SK-N-SH (cell line): ENCODE results near the gene NRP2. TPM values are rescaled to one million over a fixed set of nuclear protein-coding genes. Genes with fewer than 3 reads are reported as not detected.

Experiments
- CTCF ChIA-PET: fragments of 300-600, 350-600 bp; formaldehyde crosslinking; extraction: SDS; loops from one replicate; lab custom pipeline; 2021; lab: Yijun Ruan, JAX
- POLR2A ChIA-PET: fragments of 350-600 bp; sonication (Branson Sonifier 250); formaldehyde crosslinking; extraction: SDS; loops from one replicate; lab custom pipeline; 2020; ENCODE audit warnings: antibody characterized with exemption, inconsistent platforms; lab: Yijun Ruan, JAX
- DNase-seq: peaks from one replicate; pipeline ENCODE4 v3.0.0; 2012
- H2AFZ ChIP-seq: fragments of 200-600 bp; sonication (generic); 2 replicates; pipeline ENCODE4 v1.8.1; 2016; ENCODE audit warnings: antibody characterized with exemption, mild to moderate bottlenecking, low read depth
- H3F3A ChIP-seq: fragments of 200-600 bp; sonication (generic); replicated peaks from 2 replicates; pipeline ENCODE3; 2016; ENCODE audit warnings: antibody characterized with exemption, mild to moderate bottlenecking; ENCODE audit not compliant: insufficient read depth
- H3K27ac ChIP-seq, 2 experiments: fragments of 200-500 bp in 1 of 2; fragments of 200-600 bp in 1 of 2; sonication (Bioruptor generic) in 1 of 2; sonication (generic), shearing (Covaris generic) in 1 of 2; 2 replicates each; pipeline versions ENCODE4 v1.5.1 to v1.6.1; 2014 to 2016; ENCODE audit warnings: low read depth in 2 of 2, inconsistent platforms in 1 of 2, low read length in 1 of 2, mild to moderate bottlenecking in 1 of 2, mixed read lengths in 1 of 2
- H3K27me3 ChIP-seq: fragments of 200-600 bp; sonication (generic), shearing (Covaris generic); 2 replicates; pipeline ENCODE4 v1.6.1; 2016; ENCODE audit warnings: mixed run types; ENCODE audit not compliant: insufficient read depth
- H3K36me3 ChIP-seq, 2 experiments: fragments of 200-500 bp in 1 of 2; fragments of 200-600 bp in 1 of 2; sonication (Bioruptor generic) in 1 of 2; sonication (generic) in 1 of 2; replicated peaks in 1 of 2; 2 replicates each; pipeline versions ENCODE3 to v1.5.1; 2014 to 2016; ENCODE audit warnings: low read length in 1 of 2, mild to moderate bottlenecking in 1 of 2; ENCODE audit not compliant: insufficient read depth in 2 of 2, control insufficient read depth in 1 of 2
- H3K4me1 ChIP-seq, 2 experiments: fragments of 200-500 bp in 1 of 2; fragments of 200-600 bp in 1 of 2; sonication (Bioruptor generic) in 1 of 2; sonication (generic), shearing (Covaris generic) in 1 of 2; 2 replicates each; pipeline versions ENCODE4 v1.5.1 to v1.6.1; 2014 to 2016; ENCODE audit warnings: low read depth in 1 of 2, low read length in 1 of 2, mixed run types in 1 of 2; ENCODE audit not compliant: insufficient read depth in 2 of 2, control insufficient read depth in 1 of 2
- H3K4me2 ChIP-seq: fragments of 200-600 bp; sonication (generic), shearing (Covaris generic); 2 replicates; pipeline ENCODE4 v1.6.1; 2017; ENCODE audit warnings: mixed run types
- H3K4me3 ChIP-seq, 2 experiments: fragments of 200-500 bp in 1 of 2; fragments of 200-600 bp in 1 of 2; sonication (Bioruptor generic) in 1 of 2; sonication (generic), shearing (Covaris generic) in 1 of 2; 2 replicates each; pipeline versions ENCODE4 v1.5.1 to v1.8.1; 2014 to 2016; ENCODE audit warnings: low read depth in 2 of 2, inconsistent platforms in 1 of 2, low read length in 1 of 2, mild to moderate bottlenecking in 1 of 2, mixed read lengths in 1 of 2, moderate library complexity in 1 of 2
- H3K79me2 ChIP-seq: fragments of 200-600 bp; sonication (generic); 2 replicates; pipeline ENCODE4 v1.8.1; 2017; ENCODE audit warnings: mild to moderate bottlenecking; ENCODE audit not compliant: insufficient read depth
- H3K9ac ChIP-seq: fragments of 200-600 bp; sonication (generic); 2 replicates; pipeline ENCODE4 v1.6.1; 2017; ENCODE audit warnings: mixed run types
- H3K9me2 ChIP-seq: fragments of 200-600 bp; sonication (generic); 2 replicates; pipeline ENCODE4 v1.6.1; 2017; ENCODE audit warnings: mixed run types
- H3K9me3 ChIP-seq: fragments of 200-600 bp; sonication (generic); 2 replicates; pipeline ENCODE4 v1.6.1; 2017; ENCODE audit warnings: mixed run types, mild to moderate bottlenecking, moderate library complexity
- H4K20me1 ChIP-seq: fragments of 200-600 bp; sonication (generic); 2 replicates; pipeline ENCODE4 v1.6.1; 2017; ENCODE audit warnings: mild to moderate bottlenecking, mixed run types; ENCODE audit not compliant: insufficient read depth
- CHD2 ChIP-seq: fragments of 150-350 bp; IDR thresholded peaks from 2 replicates; pipeline ENCODE4 v1.6.1; 2018; ENCODE audit warnings: low read length; ENCODE audit not compliant: partially characterized antibody
- EP300 ChIP-seq, 2 experiments: IDR thresholded peaks; 2 replicates each; pipeline versions ENCODE4 v1.4.0 to v1.6.1; 2012; ENCODE audit warnings: borderline replicate concordance in 1 of 2, low read depth in 1 of 2, low read length in 1 of 2
- FOSL2 ChIP-seq: IDR thresholded peaks from 2 replicates; pipeline ENCODE4 v1.4.0; 2012; ENCODE audit warnings: low read depth, mild to moderate bottlenecking, moderate library complexity, borderline replicate concordance
- FOXJ3 ChIP-seq: sonication (generic); formaldehyde crosslinking; IDR thresholded peaks from 2 replicates; pipeline ENCODE4 v1.5.1; 2020; ENCODE audit warnings: mild to moderate bottlenecking, missing genetic modification reagents
- GATA2 ChIP-seq: sonication (generic); formaldehyde crosslinking; IDR thresholded peaks from 2 replicates; pipeline ENCODE4 v1.5.0; 2020; ENCODE audit warnings: mild to moderate bottlenecking, missing genetic modification reagents
- JUND ChIP-seq: IDR thresholded peaks from 2 replicates; pipeline ENCODE4 v1.4.0; 2012
- PBX3 ChIP-seq: IDR thresholded peaks from 2 replicates; pipeline ENCODE4; 2012
- POLR2AphosphoS5 ChIP-seq: IDR thresholded peaks from 2 replicates; pipeline ENCODE4 v1.6.1; 2012; ENCODE audit warnings: low read depth, low read length
- RAD21 ChIP-seq: IDR thresholded peaks from 2 replicates; pipeline ENCODE4 v1.6.1; 2012; ENCODE audit warnings: mild to moderate bottlenecking, low read length
- RCOR1 ChIP-seq: fragments of 150-350 bp; IDR thresholded peaks from 2 replicates; pipeline ENCODE4 v1.6.1; 2017; ENCODE audit warnings: antibody characterized with exemption, low read length
- TCF12 ChIP-seq: IDR thresholded peaks from 2 replicates; pipeline ENCODE4 v1.4.0; 2012
- TEAD4 ChIP-seq: IDR thresholded peaks from 2 replicates; pipeline ENCODE4 v1.4.0; 2012; ENCODE audit warnings: mild to moderate bottlenecking, borderline replicate concordance; ENCODE audit not compliant: insufficient read depth
- WGBS: methylation state at CpG from one replicate; pipeline ENCODE4 v1.1.6; 2017; ENCODE audit warnings: low lambda C conversion rate; 5-methylcytosine and 5-hydroxymethylcytosine counted together
- polyA plus RNA-seq, 3 experiments: library from polyadenylated mRNA; depleted of rRNA; stranded (reverse); fragments of >200 nt; gene quantifications; 2 replicates each; pipeline ENCODE4 v1.2.3, GENCODE V29; 2012

NRP2 gene
- polyA plus RNA-seq, 1 of the 3 experiments (the other 2 are of a cell fraction), result 68.8 TPM

GRCh38 chr2:205745661-205746419 lies 63.5 kb downstream of the NRP2 start:
- CTCF ChIA-PET, result interaction anchor here (0.7 to 2.9 kb wide), 13 partner anchors 8 to 202 kb away, joined by 3 to 15 read pairs (median 3); no protein-coding TSS in a partner anchor
- H3K36me3 ChIP-seq, result peaks cover 34 to 57% of the 10 kb centered on the region in 2 experiments
- 64% methylated on average over 13 of the region's 14 CpGs for WGBS
- H3K4me3 ChIP-seq, result no peak overlapping the region; a peak in 1 of 4 replicates
- H3K9me3 ChIP-seq, result no peaks in the 10 kb centered on the region
- H3K79me2 ChIP-seq, result no peaks in the 10 kb centered on the region
- H3K27me3 ChIP-seq, result no peaks in the 10 kb centered on the region
- H3K4me1 ChIP-seq, result peaks cover 0 to 45% of the 10 kb centered on the region in 2 experiments; a peak in 1 of 4 replicates
- peak; percentile 85 for DNase-seq
- no peak overlapping the region for H2AFZ ChIP-seq
- H4K20me1 ChIP-seq, result no peaks in the 10 kb centered on the region
- H3K27ac ChIP-seq, result peak overlapping the region in 1 of 2 experiments; percentile 95; a peak in 2 of 4 replicates
- no peaks in the 10 kb centered on the region for H3F3A ChIP-seq
- no peak overlapping the region for H3K9ac ChIP-seq
- no peak overlapping the region for H3K4me2 ChIP-seq
- H3K9me2 ChIP-seq, result no peaks in the 10 kb centered on the region
- TF ChIP-seq CHD2 (peak; percentile 83), POLR2AphosphoS5 (peak; percentile 74), RAD21 (peak; percentile 12; the same call in 1 of the 2 replicates), PBX3 (no peak), TEAD4 (peak; percentile 54; the same call in 1 of the 2 replicates), RCOR1 (peak; percentile 97), JUND (no peak), EP300 (IDR thresholded peaks at IDR 0.05; ENCODE audit: borderline replicate concordance in 1 of 2, low read depth in 1 of 2, low read length in 1 of 2) (peak in 1 of 2 experiments; percentile 95; a peak in 2 of 4 replicates), TCF12 (peak; percentile 78), GATA2 (CRISPR knock-in tag) (peak; percentile 83), FOXJ3 (CRISPR knock-in tag) (0 out of 2 replicates have a peak, but pooled peaks have one; percentile 65)
- POLR2A ChIA-PET, result interaction anchor here (0.6 to 0.8 kb wide), 3 partner anchors 9 to 21 kb away, joined by 3 to 4 read pairs (median 4); no protein-coding TSS in a partner anchor

DNA sequence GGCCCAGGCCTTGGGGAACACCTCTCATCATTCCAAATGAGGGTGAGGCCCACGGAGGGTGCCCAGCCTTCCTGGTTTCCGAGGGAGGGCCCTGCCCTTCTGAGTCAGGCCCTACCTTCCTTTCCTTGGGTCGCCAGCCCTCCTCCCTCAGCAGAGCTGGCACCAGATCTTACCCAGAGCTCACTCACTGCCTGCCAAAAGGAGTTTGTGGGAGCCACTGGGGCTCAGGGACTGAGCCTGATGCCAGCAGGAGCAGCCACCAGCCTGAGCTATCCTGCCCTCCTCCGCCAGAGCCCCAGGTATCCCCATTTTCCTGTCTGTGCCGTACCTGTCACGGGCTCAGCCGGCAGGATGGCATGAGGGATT lies 64.1 kb downstream of the NRP2 start:
- Histone ChIP-seq H3K9ac (no peak overlapping the region), H3K79me2 (no peaks in the 10 kb centered on the region), H3K9me3 (no peaks in the 10 kb centered on the region), H3K36me3 (peaks cover 28 to 52% of the 10 kb centered on the region in 2 experiments), H3K4me2 (no peak overlapping the region), H3K27me3 (no peaks in the 10 kb centered on the region), H3K4me3 (no peak overlapping the region; a peak in 1 of 4 replicates), H2AFZ (no peak overlapping the region), H3F3A (no peaks in the 10 kb centered on the region), H3K27ac (peak overlapping the region in 1 of 2 experiments; percentile 95; a peak in 2 of 4 replicates), H3K9me2 (no peaks in the 10 kb centered on the region), H3K4me1 (peaks cover 0 to 45% of the 10 kb centered on the region in 2 experiments; a peak in 1 of 4 replicates)
- peak; percentile 71 for DNase-seq
- POLR2A ChIA-PET, result interaction anchor here (0.6 to 0.8 kb wide), 4 partner anchors 9 to 22 kb away, joined by 3 to 4 read pairs (median 4); no protein-coding TSS in a partner anchor
- 67% methylated on average over 3 of the region's 7 CpGs for WGBS
- TF ChIP-seq EP300 (IDR thresholded peaks at IDR 0.05; ENCODE audit: borderline replicate concordance in 1 of 2, low read depth in 1 of 2, low read length in 1 of 2) (0 out of 4 replicates have a peak, but pooled peaks of 1 of the 2 experiments have one; percentile 20), FOSL2 (no peak)
- TF ChIP-seq, all 33 proteins: peak for 1
- CTCF ChIA-PET, result interaction anchor here (0.7 to 2.9 kb wide), 7 partner anchors 11 to 202 kb away, joined by 3 to 15 read pairs (median 4); no protein-coding TSS in a partner anchor
- no peaks in the 10 kb centered on the region for H4K20me1 ChIP-seq
